GM11168 (cell line): ENCODE measurements around the gene ZNF580.

Source experiments
- in situ Hi-C: fragments of 300-500 bp; cut with MboI; formaldehyde crosslinking; loops from one replicate; pipeline ENCODE4 v1.12.0; 2022; ENCODE audit warnings: low sequenced_read_pairs; ENCODE audit not compliant: unreplicated experiment

ZNF580 gene

GRCh38 chr19:55622242-55622969, 18.4 kb upstream of the ZNF580 start:
- in situ Hi-C loops, result no loop called here

GRCh38 chr19:55623130-55623529, 17.7 kb upstream of the ZNF580 start:
- in situ Hi-C loops, result no loop called here

- in situ Hi-C loops, result no loop called here
These were observed 17.2 kb upstream of the ZNF580 start for GRCh38 chr19:55623561-55623960.

- in situ Hi-C loops, result loop anchor here (5.0 kb wide), 1 partner anchor 107 kb away; no protein-coding TSS in a partner anchor
These were observed 16.4 kb upstream of the ZNF580 start, which contains the start of gene ZNF784 for GRCh38 chr19:55624109-55625003. TSS of gene ZNF784 (minus strand) at chr19:55624566. CDS start at chr19:55624561, 5 bp downstream.

- in situ Hi-C loops, result loop anchor here (5.0 kb wide), 1 partner anchor 108 kb away; no protein-coding TSS in a partner anchor
These were observed 15.8 kb upstream of the ZNF580 start for GRCh38 chr19:55625004-55625326.

GRCh38 chr19:55626350-55626749, 14.5 kb upstream of the ZNF580 start:
- in situ Hi-C loops, result loop anchor here (5.0 kb wide), 1 partner anchor 109 kb away; no protein-coding TSS in a partner anchor

- in situ Hi-C loops, result no loop called here
These were observed 8.4 kb upstream of the ZNF580 start for GRCh38 chr19:55632463-55632834.

- in situ Hi-C loops, result no loop called here
These were observed 6.9 kb upstream of the ZNF580 start for GRCh38 chr19:55633861-55634260.

GRCh38 chr19:55635334-55635717, 5.5 kb upstream of the ZNF580 start:
- in situ Hi-C loops, result no loop called here

- in situ Hi-C loops, result no loop called here
These were observed 4.9 kb upstream of the ZNF580 start for GRCh38 chr19:55635856-55636440.

- in situ Hi-C loops, result no loop called here
These were observed 4.1 kb upstream of the ZNF580 start for GRCh38 chr19:55636723-55637122.

GRCh38 chr19:55637534-55637933, 3.3 kb upstream of the ZNF580 start:
- in situ Hi-C loops, result no loop called here

- in situ Hi-C loops, result no loop called here
These were observed 1.9 kb upstream of the ZNF580 start for GRCh38 chr19:55638864-55639359.

- in situ Hi-C loops, result no loop called here
These were observed 692 bp upstream of the ZNF580 start for GRCh38 chr19:55640043-55640576.

GRCh38 chr19:55641426-55642152, 787 bp downstream of the ZNF580 start:
- in situ Hi-C loops, result no loop called here

- in situ Hi-C loops, result no loop called here
These were observed 1.6 kb downstream of the ZNF580 start for GRCh38 chr19:55642153-55643002.

GRCh38 chr19:55643003-55643886, 2.4 kb downstream of the ZNF580 start, which contains the start of gene ZNF581:
TSS of gene ZNF581 (plus strand) at chr19:55643649. CDS start at chr19:55644572, 923 bp downstream.
- in situ Hi-C loops, result no loop called here

- in situ Hi-C loops, result no loop called here
These were observed 3.0 kb downstream of the ZNF580 start for GRCh38 chr19:55643887-55644176.
